K562 (cell line): ENCODE measurements around the gene OR7C1. TPM values are rescaled to one million over a fixed set of nuclear protein-coding genes. Genes with fewer than 3 reads are reported as not detected.
A peak's percentile ranks its signal among the peaks of the same experiment; 100 is the strongest.
"Not testable (repeated sequence)": the region's sequence is repeated elsewhere in the genome, so short reads cannot be mapped to it uniquely, and the experiment has no call there.

ENCODE experiments used
- ATAC-seq: fragments of 200-7000 bp; cut with Tn5 transposase; 3 replicates; pipeline ENCODE4 v1.9.1; 2020; ENCODE audit warnings: moderate library complexity
- BruUV-seq: library from RNA; stranded (reverse); fragments of 400-500 nt; replicated peaks from 2 replicates; lab custom pipeline; 2021; lab: Mats Ljungman, UMichigan
- CTCF ChIA-PET: fragments of 300-600 bp; formaldehyde crosslinking; extraction: SDS; loops from one replicate; lab custom pipeline; 2021; ENCODE audit warnings: low intra/inter-chr PET ratio; lab: Yijun Ruan, JAX
- POLR2A ChIA-PET: fragments of 300-600, 350-650 bp; sonication (Branson Sonifier 250); formaldehyde crosslinking; extraction: SDS; loops from one replicate; lab custom pipeline; 2021; ENCODE audit warnings: antibody characterized with exemption, inconsistent platforms; lab: Yijun Ruan, JAX
- DNase-seq, 4 experiments: peaks; one replicate each; pipeline versions ENCODE4 v3.0.0 to v3.0.0-alpha.2; 2011 to 2018; ENCODE audit warnings: low spot score in 3 of 4, mixed read lengths in 3 of 4; ENCODE audit errors: extremely low read depth in 1 of 4
- FAIRE-seq: peaks from 2 replicates; lab custom pipeline; 2011; peaks lifted over from hg19 to GRCh38; lab: Jason Lieb, UNC
- H2AFZ ChIP-seq: 2 replicates; pipeline ENCODE4 v1.6.0; 2011; ENCODE audit warnings: low read depth, low read length, control low read depth, inconsistent platforms
- H3K27ac ChIP-seq: fragments of 200-600 bp; 3 replicates; pipeline ENCODE4 v1.8.0; 2011; ENCODE audit warnings: low read depth, mild to moderate bottlenecking, control low read depth, inconsistent platforms, low read length, moderate library complexity, mixed read lengths; ENCODE audit errors: extremely low read depth
- H3K27me3 ChIP-seq, 2 experiments: fragments of 300-600 bp in 1 of 2; 2 replicates in 1 of 2; 3 replicates in 1 of 2; pipeline versions ENCODE4 v1.6.0 to v1.8.0; 2011; ENCODE audit warnings: inconsistent platforms in 2 of 2, low read length in 2 of 2, mild to moderate bottlenecking in 1 of 2, mixed read lengths in 1 of 2, moderate library complexity in 1 of 2; ENCODE audit not compliant: control insufficient read depth in 2 of 2, insufficient read depth in 2 of 2
- H3K36me3 ChIP-seq: fragments of 300-600 bp; 3 replicates; pipeline ENCODE4 v1.8.0; 2011; ENCODE audit warnings: mild to moderate bottlenecking, low read length, inconsistent platforms; ENCODE audit not compliant: control insufficient read depth, insufficient read depth
- H3K4me1 ChIP-seq, 2 experiments: fragments of 200-600 bp in 1 of 2; replicated peaks in 1 of 2; 2 replicates in 1 of 2; 3 replicates in 1 of 2; pipeline versions ENCODE4 v1.5.1 to v1.8.0; 2011; ENCODE audit warnings: inconsistent platforms in 2 of 2, low read length in 2 of 2, mild to moderate bottlenecking in 1 of 2, mixed read lengths in 1 of 2, moderate library complexity in 1 of 2; ENCODE audit not compliant: control insufficient read depth in 2 of 2, insufficient read depth in 2 of 2
- H3K4me2 ChIP-seq: 2 replicates; pipeline ENCODE4 v1.6.1; 2011; ENCODE audit warnings: low read length, control low read depth, inconsistent platforms, mixed read lengths; ENCODE audit not compliant: insufficient read depth
- H3K4me3 ChIP-seq: fragments of 200-600 bp; sonication (generic), shearing (Covaris generic); 2 replicates; pipeline ENCODE4 v1.5.1; 2016; ENCODE audit warnings: control low read depth, inconsistent platforms
- H3K79me2 ChIP-seq: fragments of 200-600 bp; 3 replicates; pipeline ENCODE4 v1.8.0; 2011; ENCODE audit warnings: low read length, inconsistent platforms; ENCODE audit not compliant: control insufficient read depth, insufficient read depth
- H3K9ac ChIP-seq, 2 experiments: 2 replicates each; pipeline versions ENCODE4 v1.6.0 to v1.6.1; 2011; ENCODE audit warnings: low read depth in 2 of 2, low read length in 2 of 2, control low read depth in 1 of 2, inconsistent platforms in 1 of 2, mild to moderate bottlenecking in 1 of 2, mixed read lengths in 1 of 2; ENCODE audit not compliant: insufficient read depth in 1 of 2
- H3K9me1 ChIP-seq: one replicate; pipeline ENCODE4 v1.6.0; 2011; ENCODE audit warnings: inconsistent platforms, mild to moderate bottlenecking, low read length, moderate library complexity; ENCODE audit not compliant: control insufficient read depth, insufficient read depth
- H3K9me3 ChIP-seq: replicated peaks from 2 replicates; pipeline ENCODE4 v1.5.1; 2011; ENCODE audit warnings: low read depth, low read length, inconsistent platforms; ENCODE audit not compliant: control insufficient read depth, insufficient read depth
- H4K20me1 ChIP-seq: replicated peaks from 2 replicates; pipeline ENCODE4 v1.6.1; 2011; ENCODE audit warnings: low read length, inconsistent platforms, mixed read lengths; ENCODE audit not compliant: control insufficient read depth, insufficient read depth
- CHD1 ChIP-seq: fragments of 200-600 bp; sonication (generic); IDR thresholded peaks from one replicate; pipeline ENCODE4 v1.6.1; 2012; ENCODE audit warnings: mild to moderate bottlenecking, moderate library complexity, low read length, inconsistent platforms
- CXXC5 ChIP-seq: fragments of 250-450 bp; sonication (Bioruptor Pico); IDR thresholded peaks from 2 replicates; pipeline ENCODE4 v1.8.0; 2022; ENCODE audit warnings: inconsistent platforms, mild to moderate bottlenecking, moderate library complexity
- EP400 ChIP-seq: fragments of 450-650 bp; IDR thresholded peaks from 2 replicates; pipeline ENCODE4 v1.6.1; 2017; ENCODE audit warnings: antibody characterized with exemption, mild to moderate bottlenecking, moderate library complexity
- HNRNPUL1 ChIP-seq: fragments of 200-400 bp; formaldehyde crosslinking; IDR thresholded peaks from 2 replicates; pipeline ENCODE4 v1.6.1; 2017; ENCODE audit warnings: low read length
- IFI16 ChIP-seq: fragments of 250-450 bp; sonication (Bioruptor Pico); IDR thresholded peaks from 2 replicates; pipeline ENCODE4 v2.1.2; 2022; ENCODE audit warnings: mild to moderate bottlenecking, inconsistent platforms
- PTBP1 ChIP-seq: fragments of 200-400 bp; formaldehyde crosslinking; IDR thresholded peaks from 2 replicates; pipeline ENCODE4 v1.6.1; 2017; ENCODE audit warnings: low read depth, low read length
- ZNF121 ChIP-seq: sonication (generic); formaldehyde crosslinking; conservative IDR thresholded peaks from 2 replicates; pipeline ENCODE4 v1.8.0; 2022; ENCODE audit warnings: missing genetic modification reagents
- WGBS: fragments of 100-300 bp; shearing (Covaris generic); methylation state at CpG from one replicate; pipeline ENCODE4 v1.1.6; 2016; ENCODE audit warnings: low coverage, mixed read lengths; ENCODE audit not compliant: insufficient coverage; ENCODE audit errors: missing lambda C conversion rate; 5-methylcytosine and 5-hydroxymethylcytosine counted together
- in situ Hi-C: fragments of 300-500 bp; cut with MboI; formaldehyde crosslinking; loops from 4 replicates; pipeline ENCODE4 v1.15.0; 2018; ENCODE audit warnings: inconsistent platforms, mixed read lengths
- intact Hi-C: fragments of 100-400 bp; cut with micrococcal nuclease; formaldehyde crosslinking; loops from 2 replicates; pipeline ENCODE4 v1.14.2; 2022
- polyA plus RNA-seq, 8 experiments: library from polyadenylated mRNA; depleted of rRNA in 4 of 8; stranded (reverse) in 5 of 8; unstranded in 3 of 8; fragments of >200 nt; fragmentation: Nextera tagmentation in 2 of 8; fragmentation: Illumina TruSeq in 1 of 8; extraction: Ambion mirVana in 2 of 8; extraction: Trizol in 1 of 8; gene quantifications; 2 replicates each; pipeline versions ENCODE4 v1.2.1 to v1.2.3, GENCODE V29; 2011 to 2014; ENCODE audit warnings: inconsistent platforms in 1 of 8, missing spikeins in 1 of 8
- total RNA-seq, 7 experiments: library from RNA; depleted of rRNA in 6 of 7; stranded (reverse); fragments of >200 nt in 6 of 7; fragmentation: Illumina TruSeq in 2 of 7; extraction: Trizol in 2 of 7; gene quantifications; 2 replicates each; pipeline versions ENCODE4 v1.2.1 to v1.2.3, GENCODE V29; 2011 to 2021; ENCODE audit warnings: low replicate concordance in 1 of 7
- TF ChIP-seq, protein P1 (sequence below): IDR thresholded peaks from 2 replicates; pipeline ENCODE4 v1.6.1; 2011; ENCODE audit warnings: borderline replicate concordance, low read depth, mild to moderate bottlenecking, moderate library complexity, low read length; ENCODE audit not compliant: insufficient read depth, poor library complexity, severe bottlenecking

OR7C1 gene
- total and polyA plus RNA-seq, 9 of the 15 experiments (the other 6 are each of a cell fraction or from before 2014, with no cell fraction given) = 0.01 to 0.18 (median 0.10) TPM; not detected in 1

DNA sequence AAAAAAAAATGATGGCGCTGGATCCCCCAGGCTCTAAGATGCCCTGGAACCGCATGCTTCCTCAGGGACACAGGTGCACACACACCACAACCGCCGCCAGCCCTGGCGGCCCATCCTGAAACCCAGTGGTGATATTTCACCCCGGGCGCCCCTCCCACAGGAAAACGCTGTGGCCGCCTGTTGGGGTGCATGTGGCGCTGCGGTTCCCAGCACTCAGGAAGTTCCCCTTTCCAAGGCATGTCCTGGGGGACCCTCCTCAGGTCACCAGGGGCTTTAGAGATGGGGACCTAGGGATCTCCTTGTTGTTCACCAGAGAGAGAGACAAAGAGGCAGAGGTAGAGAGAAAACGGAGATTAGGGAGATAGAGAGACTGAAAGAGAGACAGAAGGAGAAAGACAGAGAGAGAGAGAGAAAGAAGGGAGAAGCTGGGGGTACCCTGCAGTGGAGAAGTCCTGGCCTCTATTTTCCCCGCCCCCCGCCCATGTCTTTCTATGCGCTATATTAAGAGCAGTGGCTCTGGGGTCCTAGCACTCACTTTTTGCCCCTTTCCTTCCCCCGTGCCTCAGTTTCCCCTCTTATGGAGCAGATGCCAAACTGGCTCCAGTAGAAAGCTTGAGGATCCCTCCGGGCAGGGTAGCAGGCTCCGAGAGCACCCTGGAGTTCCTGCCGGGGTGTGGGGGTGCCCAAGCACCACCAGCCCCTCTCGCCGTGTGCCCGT lies 59.0 kb downstream of the OR7C1 start (continued):
- TF ChIP-seq, protein P1, sequence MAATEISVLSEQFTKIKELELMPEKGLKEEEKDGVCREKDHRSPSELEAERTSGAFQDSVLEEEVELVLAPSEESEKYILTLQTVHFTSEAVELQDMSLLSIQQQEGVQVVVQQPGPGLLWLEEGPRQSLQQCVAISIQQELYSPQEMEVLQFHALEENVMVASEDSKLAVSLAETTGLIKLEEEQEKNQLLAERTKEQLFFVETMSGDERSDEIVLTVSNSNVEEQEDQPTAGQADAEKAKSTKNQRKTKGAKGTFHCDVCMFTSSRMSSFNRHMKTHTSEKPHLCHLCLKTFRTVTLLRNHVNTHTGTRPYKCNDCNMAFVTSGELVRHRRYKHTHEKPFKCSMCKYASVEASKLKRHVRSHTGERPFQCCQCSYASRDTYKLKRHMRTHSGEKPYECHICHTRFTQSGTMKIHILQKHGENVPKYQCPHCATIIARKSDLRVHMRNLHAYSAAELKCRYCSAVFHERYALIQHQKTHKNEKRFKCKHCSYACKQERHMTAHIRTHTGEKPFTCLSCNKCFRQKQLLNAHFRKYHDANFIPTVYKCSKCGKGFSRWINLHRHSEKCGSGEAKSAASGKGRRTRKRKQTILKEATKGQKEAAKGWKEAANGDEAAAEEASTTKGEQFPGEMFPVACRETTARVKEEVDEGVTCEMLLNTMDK = peak; percentile 72
- TF ChIP-seq PTBP1 (peak; percentile 52; the same call in 1 of the 2 replicates), EP400 (peak; percentile 67), HNRNPUL1 (no peak), IFI16 (no peak), CXXC5 (CRISPR knock-in tag) (peak; percentile 18; the same call in 1 of the 2 replicates), CHD1 (no peak)

DNA sequence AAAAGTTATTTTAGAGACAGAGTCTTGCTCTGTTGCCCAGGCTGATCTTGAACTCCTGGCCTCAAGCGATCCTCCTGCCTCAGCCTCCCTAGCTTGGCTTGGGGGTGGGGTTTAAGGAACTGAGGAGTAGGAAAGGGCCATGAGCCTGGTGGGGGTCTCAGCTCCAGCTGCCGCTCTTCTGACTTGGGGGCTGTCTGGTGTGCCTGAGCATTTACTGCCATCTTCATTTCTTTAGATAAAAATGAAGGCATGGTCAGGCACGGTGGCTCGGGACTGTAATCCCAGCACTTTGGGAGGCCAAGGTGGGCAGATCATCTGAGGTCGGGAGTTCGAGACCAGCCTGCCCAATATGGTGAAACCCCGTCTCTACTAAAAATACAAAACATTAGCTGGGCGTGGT lies 59.7 kb downstream of the OR7C1 start:
- H3K27ac ChIP-seq, H4K20me1 ChIP-seq, CTCF ChIA-PET, H3K9me3 ChIP-seq, H3K27me3 ChIP-seq, in situ Hi-C loops, BruUV-seq, H3K9me1 ChIP-seq, POLR2A ChIA-PET, DNase-seq, ATAC-seq, intact Hi-C loops, FAIRE-seq: not testable (repeated sequence)
- Histone ChIP-seq H3K36me3 (peaks cover 28% of the 10 kb centered on the region; the same call in 2 of the 3 replicates), H3K4me1 (peaks cover 0 to 23% of the 10 kb centered on the region in 2 experiments; a peak in 3 of 5 replicates), H3K79me2 (peaks cover 22% of the 10 kb centered on the region), H2AFZ (0 out of 2 replicates have a peak overlapping the region, but pooled peaks have one; percentile 91), H3K9ac (peak overlapping the region; percentile 86 to 91), H3K4me3 (peak overlapping the region; percentile 90), H3K4me2 (peak overlapping the region; percentile 92)
- peak; percentile 33; the same call in 1 of the 2 replicates for TF ChIP-seq ZNF121 (CRISPR knock-in tag)
- 43% methylated on average over 8 of the region's 8 CpGs for WGBS
